ENCODE results near the gene FAM120B.

FAM120B gene

DNA sequence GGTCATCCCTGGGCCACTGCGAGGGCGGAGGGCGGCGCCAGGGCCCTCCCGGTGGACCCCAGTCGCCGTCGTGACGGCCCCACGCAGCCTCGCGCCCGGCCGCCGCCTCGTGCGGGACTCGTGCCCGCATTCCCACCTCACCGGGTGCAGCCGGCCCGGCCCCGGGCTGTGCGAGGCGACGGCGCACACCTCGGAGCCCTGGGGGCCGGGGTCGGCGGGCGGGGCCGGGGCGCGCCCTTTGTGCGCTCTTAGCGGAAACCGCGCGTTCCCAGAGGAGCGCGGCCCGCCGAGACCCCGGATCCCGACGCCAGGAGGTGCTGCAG, 10.2 kb upstream of the FAM120B start:
- peaks cover 8% of the 10 kb centered on the region for H3K9me3 ChIP-seq (ENCODE audit: control insufficient read depth, insufficient read depth, low read length)
- H3K4me1 ChIP-seq (ENCODE audit: control insufficient read depth, low read length), result peaks cover 23% of the 10 kb centered on the region
- no peak overlapping the region for H3K27ac ChIP-seq (ENCODE audit: low read depth, low read length)
- no peaks in the 10 kb centered on the region for H3K36me3 ChIP-seq (ENCODE audit: control insufficient read depth, low read length)
- 0 out of 2 replicates have a peak, but pooled peaks cover 3% of the 10 kb centered on the region for H4K20me1 ChIP-seq (ENCODE audit: control insufficient read depth, insufficient read depth, low read depth, low read length)
- H3K27me3 ChIP-seq (ENCODE audit: control insufficient read depth, low read length), result peaks cover 64% of the 10 kb centered on the region
- H3K79me2 ChIP-seq (ENCODE audit: control insufficient read depth, low read length), result no peaks in the 10 kb centered on the region
- H3K4me2 ChIP-seq (ENCODE audit: low read length), result peak overlapping the region; percentile 67; the same call in 1 of the 2 replicates
- TF ChIP-seq, protein P1, sequence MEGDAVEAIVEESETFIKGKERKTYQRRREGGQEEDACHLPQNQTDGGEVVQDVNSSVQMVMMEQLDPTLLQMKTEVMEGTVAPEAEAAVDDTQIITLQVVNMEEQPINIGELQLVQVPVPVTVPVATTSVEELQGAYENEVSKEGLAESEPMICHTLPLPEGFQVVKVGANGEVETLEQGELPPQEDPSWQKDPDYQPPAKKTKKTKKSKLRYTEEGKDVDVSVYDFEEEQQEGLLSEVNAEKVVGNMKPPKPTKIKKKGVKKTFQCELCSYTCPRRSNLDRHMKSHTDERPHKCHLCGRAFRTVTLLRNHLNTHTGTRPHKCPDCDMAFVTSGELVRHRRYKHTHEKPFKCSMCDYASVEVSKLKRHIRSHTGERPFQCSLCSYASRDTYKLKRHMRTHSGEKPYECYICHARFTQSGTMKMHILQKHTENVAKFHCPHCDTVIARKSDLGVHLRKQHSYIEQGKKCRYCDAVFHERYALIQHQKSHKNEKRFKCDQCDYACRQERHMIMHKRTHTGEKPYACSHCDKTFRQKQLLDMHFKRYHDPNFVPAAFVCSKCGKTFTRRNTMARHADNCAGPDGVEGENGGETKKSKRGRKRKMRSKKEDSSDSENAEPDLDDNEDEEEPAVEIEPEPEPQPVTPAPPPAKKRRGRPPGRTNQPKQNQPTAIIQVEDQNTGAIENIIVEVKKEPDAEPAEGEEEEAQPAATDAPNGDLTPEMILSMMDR (IDR thresholded peaks at IDR 0.05; ENCODE audit: low read depth, low read length, poor library complexity, severe bottlenecking), result no peak
- TF ChIP-seq EZH2phosphoT487 (IDR thresholded peaks at IDR 0.05; ENCODE audit: borderline replicate concordance, low read length), result no peak
- H3K9me2 ChIP-seq (replicated peaks; ENCODE audit: control insufficient read depth, low read length), result no peaks in the 10 kb centered on the region
- H3F3A ChIP-seq (ENCODE audit: control insufficient read depth, insufficient read depth), result 0 out of 2 replicates have a peak, but pooled peaks cover 3% of the 10 kb centered on the region
- no peak overlapping the region for H3K4me3 ChIP-seq (ENCODE audit: low read length)

DNA sequence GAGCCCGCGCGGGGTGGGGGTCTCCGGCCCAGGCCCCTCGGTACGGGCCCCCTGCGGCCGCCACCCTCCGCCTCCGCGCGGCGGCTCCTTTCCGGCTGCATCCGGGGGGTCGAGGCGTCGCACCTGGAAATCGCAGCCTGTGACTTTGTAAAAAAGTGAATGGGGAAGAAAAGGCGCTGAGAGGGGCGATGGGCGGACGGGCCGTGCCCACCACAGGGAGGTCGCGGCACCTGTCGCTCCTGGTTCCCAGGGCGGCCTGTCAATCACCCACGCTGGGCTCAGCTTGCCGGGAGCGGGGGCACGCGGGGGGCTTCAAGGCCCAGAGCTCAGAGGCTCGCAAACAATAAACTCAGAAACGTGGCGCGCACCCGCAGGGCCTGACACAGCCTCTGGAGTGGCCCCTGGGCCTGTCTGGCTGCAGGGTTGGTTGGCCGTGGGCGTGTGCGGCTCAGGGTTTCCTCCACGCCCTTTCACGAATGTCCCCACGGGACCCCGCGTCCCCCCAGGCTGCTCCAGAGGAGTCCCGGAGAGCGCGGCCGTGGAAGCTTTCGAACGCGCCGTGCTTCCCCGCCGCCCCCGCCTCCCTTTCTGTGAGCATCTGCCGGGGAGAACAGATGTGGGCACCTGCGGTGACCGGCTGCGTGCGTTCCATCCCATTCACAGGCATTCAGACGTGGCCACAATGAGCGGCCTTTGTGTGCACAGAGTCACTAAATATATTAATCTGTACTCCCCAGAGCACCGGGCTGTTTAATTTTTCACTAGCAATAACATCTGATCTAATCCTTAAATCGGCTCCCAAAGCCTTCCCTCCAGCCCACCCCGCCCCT, 9.6 kb upstream of the FAM120B start:
- no peaks in the 10 kb centered on the region for H3K36me3 ChIP-seq (ENCODE audit: control insufficient read depth, low read length)
- H3K4me3 ChIP-seq (ENCODE audit: low read length), result no peak overlapping the region
- peak; percentile 75; the same call in 1 of the 2 replicates for TF ChIP-seq EZH2phosphoT487 (IDR thresholded peaks at IDR 0.05; ENCODE audit: borderline replicate concordance, low read length)
- TF ChIP-seq, protein P1 (IDR thresholded peaks at IDR 0.05; ENCODE audit: low read depth, low read length, poor library complexity, severe bottlenecking), result no peak
- H3K27me3 ChIP-seq (ENCODE audit: control insufficient read depth, low read length), result peaks cover 59% of the 10 kb centered on the region
- H3K9me3 ChIP-seq (ENCODE audit: control insufficient read depth, insufficient read depth, low read length), result peaks cover 9% of the 10 kb centered on the region
- H3F3A ChIP-seq (ENCODE audit: control insufficient read depth, insufficient read depth), result 0 out of 2 replicates have a peak, but pooled peaks cover 3% of the 10 kb centered on the region
- H3K9me2 ChIP-seq (replicated peaks; ENCODE audit: control insufficient read depth, low read length), result no peaks in the 10 kb centered on the region
- H3K4me2 ChIP-seq (ENCODE audit: low read length), result no peak overlapping the region
- peaks cover 17% of the 10 kb centered on the region for H3K4me1 ChIP-seq (ENCODE audit: control insufficient read depth, low read length)
- H4K20me1 ChIP-seq (ENCODE audit: control insufficient read depth, insufficient read depth, low read depth, low read length), result no peaks in the 10 kb centered on the region
- H3K79me2 ChIP-seq (ENCODE audit: control insufficient read depth, low read length), result no peaks in the 10 kb centered on the region
- H3K27ac ChIP-seq (ENCODE audit: low read depth, low read length), result no peak overlapping the region

DNA sequence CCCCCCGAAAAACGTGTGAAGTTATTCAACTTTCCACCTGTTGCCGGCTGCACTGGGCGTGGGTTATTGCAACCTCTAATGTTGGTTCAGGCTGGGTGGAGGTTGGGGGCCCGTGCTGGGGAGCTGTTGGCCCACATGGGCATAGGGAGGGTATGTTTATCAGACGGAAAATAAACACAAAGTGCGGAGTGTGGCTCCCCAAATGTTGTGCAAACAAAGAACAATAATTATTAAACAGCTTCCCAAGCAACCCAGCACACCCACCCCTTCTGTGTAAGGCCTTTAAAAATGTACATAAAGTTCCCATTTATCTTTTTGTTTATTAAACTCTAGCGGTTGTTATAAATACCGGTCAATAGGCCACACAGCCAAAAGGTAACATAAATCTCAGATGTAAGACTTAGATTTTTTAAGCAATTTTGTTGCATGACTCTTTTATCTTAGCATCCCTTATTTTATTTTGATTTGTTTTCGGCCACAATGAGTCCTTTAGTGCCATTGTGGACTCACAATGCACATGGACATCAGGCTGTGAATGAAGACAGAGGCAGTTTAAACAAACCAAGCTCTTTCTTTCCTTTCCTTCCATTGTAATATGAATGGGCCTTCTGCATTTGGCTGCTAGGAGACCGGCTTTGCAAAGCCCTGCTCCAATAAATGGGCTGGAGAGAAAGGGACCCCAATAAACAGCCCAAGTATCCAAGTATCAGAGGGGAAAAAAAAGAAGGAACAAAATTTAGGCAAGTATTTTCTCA, 8.8 kb upstream of the FAM120B start:
- Histone ChIP-seq H3K36me3 (ENCODE audit: control insufficient read depth, low read length) (no peaks in the 10 kb centered on the region), H3K4me1 (ENCODE audit: control insufficient read depth, low read length) (peaks cover 13% of the 10 kb centered on the region), H3K9me2 (replicated peaks; ENCODE audit: control insufficient read depth, low read length) (no peaks in the 10 kb centered on the region), H3K79me2 (ENCODE audit: control insufficient read depth, low read length) (no peaks in the 10 kb centered on the region), H3K4me2 (ENCODE audit: low read length) (no peak overlapping the region), H3K4me3 (ENCODE audit: low read length) (no peak overlapping the region), H3K27me3 (ENCODE audit: control insufficient read depth, low read length) (peaks cover 51% of the 10 kb centered on the region), H4K20me1 (ENCODE audit: control insufficient read depth, insufficient read depth, low read depth, low read length) (no peaks in the 10 kb centered on the region), H3K27ac (ENCODE audit: low read depth, low read length) (no peak overlapping the region), H3F3A (ENCODE audit: control insufficient read depth, insufficient read depth) (0 out of 2 replicates have a peak, but pooled peaks cover 3% of the 10 kb centered on the region), H3K9me3 (ENCODE audit: control insufficient read depth, insufficient read depth, low read length) (peaks cover 9% of the 10 kb centered on the region)
- TF ChIP-seq, protein P1 (IDR thresholded peaks at IDR 0.05; ENCODE audit: low read depth, low read length, poor library complexity, severe bottlenecking), result no peak
- no peak for TF ChIP-seq EZH2phosphoT487 (IDR thresholded peaks at IDR 0.05; ENCODE audit: borderline replicate concordance, low read length)
